Stimulated activated CD4-positive, alpha-beta T cell treated with anti-CD3 and anti-CD28 coated beads, TNF-alpha, amount 100 ng/mL, for 4 hours (primary cell): Measurements from ENCODE around the gene TYMS.

Source experiments
- DNase-seq, 3 experiments: peaks; one replicate each; pipeline ENCODE4 v3.0.0-alpha.2; 2020; ENCODE audit warnings: low read depth in 3 of 3

Gene TYMS

GRCh38 chr18:657311-658000 is at the start of gene TYMS:
TYMS (plus strand) TSS chr18:657653; CDS start chr18:657743, 90 bp downstream.
- peak in 1 of 3 experiments; percentile 13 for DNase-seq

- no peak for DNase-seq
Measured at GRCh38 chr18:607930-608329, 49.5 kb upstream of the TYMS start.

- DNase-seq, result no peak
Measured at GRCh38 chr18:610214-610928, 47.1 kb upstream of the TYMS start.

- no peak for DNase-seq
Measured at GRCh38 chr18:612156-612555, 45.3 kb upstream of the TYMS start.

- DNase-seq, result no peak
Measured at GRCh38 chr18:614193-614592, 43.3 kb upstream of the TYMS start.

GRCh38 chr18:615092-615521 is 42.3 kb upstream of the TYMS start:
- DNase-seq, result no peak

- DNase-seq, result no peak
Measured at GRCh38 chr18:615773-616172, 41.7 kb upstream of the TYMS start.

- DNase-seq, result no peak
Measured at GRCh38 chr18:616380-616995, 41.0 kb upstream of the TYMS start.

- no peak for DNase-seq
Measured at GRCh38 chr18:617970-618504, 39.4 kb upstream of the TYMS start.

GRCh38 chr18:618618-619017 is 38.8 kb upstream of the TYMS start:
- no peak for DNase-seq

GRCh38 chr18:621291-622043 is 36.0 kb upstream of the TYMS start:
- no peak for DNase-seq

GRCh38 chr18:622289-622688 is 35.2 kb upstream of the TYMS start:
- no peak for DNase-seq

- peak; percentile 7 to 49 (median 43) for DNase-seq
Measured at GRCh38 chr18:623761-624620, 33.5 kb upstream of the TYMS start.

- DNase-seq, result no peak
Measured at GRCh38 chr18:627231-627630, 30.2 kb upstream of the TYMS start.

GRCh38 chr18:629269-630150 is 27.9 kb upstream of the TYMS start:
- no peak for DNase-seq

GRCh38 chr18:631560-631959 is 25.9 kb upstream of the TYMS start:
- no peak for DNase-seq

GRCh38 chr18:634551-635045 is 22.9 kb upstream of the TYMS start:
- no peak for DNase-seq

- no peak for DNase-seq
Measured at GRCh38 chr18:635171-635570, 22.3 kb upstream of the TYMS start.

GRCh38 chr18:641224-641623 is 16.2 kb upstream of the TYMS start:
- no peak for DNase-seq
